H1 (cell line): ENCODE measurements around the gene TRIM56. TPM values are rescaled to one million over a fixed set of nuclear protein-coding genes. Genes with fewer than 3 reads are reported as not detected.
A peak's percentile ranks its signal among the peaks of the same experiment; 100 is the strongest.

Experiments
- CTCF ChIA-PET: fragments of 300-600 bp; sonication (Branson Sonifier 250); formaldehyde crosslinking; loops from one replicate; lab custom pipeline; 2021; ENCODE audit not compliant: partially characterized antibody; lab: Charles Lee
- POLR2A ChIA-PET: fragments of 300-600 bp; sonication (Branson Sonifier 250); formaldehyde crosslinking; loops from one replicate; lab custom pipeline; 2021; ENCODE audit warnings: inconsistent platforms; ENCODE audit not compliant: partially characterized antibody; lab: Charles Lee
- DNase-seq, 2 experiments: peaks; one replicate each; pipeline versions ENCODE4 v3.0.0 to v3.0.0-alpha.2; 2010 to 2022; ENCODE audit warnings: low spot score in 2 of 2, low read depth in 1 of 2, mixed read lengths in 1 of 2
- FAIRE-seq: peaks from 2 replicates; lab custom pipeline; 2011; peaks lifted over from hg19 to GRCh38; lab: Jason Lieb, UNC
- H2AFZ ChIP-seq: 2 replicates; pipeline ENCODE4 v1.8.1; 2012; ENCODE audit warnings: low read length, inconsistent platforms
- H2AK5ac ChIP-seq: 2 replicates; pipeline ENCODE4 v1.6.1; 2013; ENCODE audit warnings: low read depth, low read length
- H2BK120ac ChIP-seq: replicated peaks from 2 replicates; pipeline ENCODE3; 2013; ENCODE audit warnings: low read depth, low read length, inconsistent platforms
- H2BK12ac ChIP-seq: 2 replicates; pipeline ENCODE4 v1.6.1; 2013; ENCODE audit warnings: low read depth, low read length
- H2BK15ac ChIP-seq: 2 replicates; pipeline ENCODE4 v1.6.1; 2013; ENCODE audit warnings: low read length
- H2BK20ac ChIP-seq: 2 replicates; pipeline ENCODE4 v1.6.1; 2013; ENCODE audit warnings: low read length
- H2BK5ac ChIP-seq: 2 replicates; pipeline ENCODE4 v1.6.1; 2013; ENCODE audit warnings: low read depth, low read length
- H3K14ac ChIP-seq: 2 replicates; pipeline ENCODE4 v1.6.1; 2013; ENCODE audit warnings: inconsistent platforms; ENCODE audit not compliant: insufficient read length
- H3K18ac ChIP-seq: 2 replicates; pipeline ENCODE4 v1.6.1; 2013; ENCODE audit warnings: low read length; ENCODE audit errors: extremely low read depth
- H3K23ac ChIP-seq: 2 replicates; pipeline ENCODE4 v1.6.1; 2013; ENCODE audit warnings: inconsistent platforms; ENCODE audit not compliant: insufficient read length
- H3K23me2 ChIP-seq: 2 replicates; pipeline ENCODE4 v1.6.1; 2013; ENCODE audit warnings: low read depth, low read length
- H3K27ac ChIP-seq: 2 replicates; pipeline ENCODE4 v1.6.1; 2011; ENCODE audit warnings: low read depth, low read length, inconsistent platforms
- H3K27me3 ChIP-seq, 4 experiments: replicated peaks in 1 of 4; 1 replicate in 1 of 4; 2 replicates in 3 of 4; pipeline versions ENCODE4 v1.6.1 to v1.8.1; 2011 to 2013; ENCODE audit warnings: low read length in 3 of 4, mild to moderate bottlenecking in 3 of 4, inconsistent platforms in 2 of 4, mixed read lengths in 2 of 4, moderate library complexity in 1 of 4; ENCODE audit not compliant: control insufficient read depth in 3 of 4, insufficient read depth in 3 of 4; ENCODE audit errors: extremely low read depth in 1 of 4
- H3K36me3 ChIP-seq, 4 experiments: 2 replicates each; pipeline versions ENCODE4 v1.6.1 to v1.8.1; 2011 to 2013; ENCODE audit warnings: mild to moderate bottlenecking in 4 of 4, low read length in 3 of 4, moderate library complexity in 2 of 4, control low read depth in 1 of 4, inconsistent platforms in 1 of 4; ENCODE audit not compliant: insufficient read depth in 4 of 4, control insufficient read depth in 2 of 4
- H3K4ac ChIP-seq: replicated peaks from 2 replicates; pipeline ENCODE3; 2013; ENCODE audit warnings: low read length, low read depth, mixed read lengths, inconsistent platforms; ENCODE audit not compliant: insufficient read length
- H3K4me1 ChIP-seq, 4 experiments: replicated peaks in 1 of 4; 1 replicate in 1 of 4; 2 replicates in 3 of 4; pipeline versions ENCODE4 v1.6.1 to v1.8.1; 2011 to 2013; ENCODE audit warnings: low read length in 3 of 4, inconsistent platforms in 2 of 4, mixed read lengths in 1 of 4; ENCODE audit not compliant: insufficient read depth in 4 of 4, control insufficient read depth in 3 of 4
- H3K4me2 ChIP-seq, 2 experiments: 2 replicates each; pipeline versions ENCODE4 v1.6.1 to v1.8.1; 2011 to 2013; ENCODE audit warnings: low read depth in 2 of 2, low read length in 2 of 2, control low read depth in 1 of 2, inconsistent platforms in 1 of 2, mild to moderate bottlenecking in 1 of 2; ENCODE audit not compliant: insufficient read depth in 1 of 2
- H3K4me3 ChIP-seq, 4 experiments: fragments of 200-600, 300-600 bp in 1 of 4; sonication (generic), shearing (Covaris generic), sonication (Bioruptor Twin) in 1 of 4; 2 replicates each; pipeline versions ENCODE4 v1.5.1 to v1.8.1; 2011 to 2016; ENCODE audit warnings: low read length in 4 of 4, low read depth in 3 of 4, control low read depth in 2 of 4, inconsistent platforms in 2 of 4, mild to moderate bottlenecking in 2 of 4, mixed read lengths in 1 of 4, moderate library complexity in 1 of 4; ENCODE audit not compliant: insufficient read depth in 2 of 4; ENCODE audit errors: extremely low read depth in 1 of 4
- H3K56ac ChIP-seq: replicated peaks from 2 replicates; pipeline ENCODE3; 2013; ENCODE audit warnings: low read depth, mild to moderate bottlenecking, mixed read lengths, low read length, inconsistent platforms; ENCODE audit not compliant: insufficient read length
- H3K79me1 ChIP-seq: 2 replicates; pipeline ENCODE4 v1.6.1; 2013; ENCODE audit warnings: low read depth, low read length, control low read depth
- H3K79me2 ChIP-seq, 2 experiments: 2 replicates each; pipeline versions ENCODE4 v1.6.1 to v1.8.1; 2012 to 2013; ENCODE audit warnings: low read length in 2 of 2, mild to moderate bottlenecking in 2 of 2, inconsistent platforms in 1 of 2; ENCODE audit not compliant: insufficient read depth in 2 of 2, control insufficient read depth in 1 of 2
- H3K9ac ChIP-seq, 4 experiments: replicated peaks in 1 of 4; 1 replicate in 1 of 4; 2 replicates in 3 of 4; pipeline versions ENCODE4 v1.6.1 to v1.8.1; 2011 to 2013; ENCODE audit warnings: low read depth in 3 of 4, low read length in 3 of 4, control low read depth in 2 of 4, mild to moderate bottlenecking in 2 of 4, moderate library complexity in 2 of 4, inconsistent platforms in 1 of 4; ENCODE audit errors: extremely low read depth in 1 of 4
- H3K9me3 ChIP-seq, 2 experiments: 2 replicates each; pipeline versions ENCODE4 v1.6.1 to v1.8.1; 2012 to 2013; ENCODE audit warnings: mild to moderate bottlenecking in 2 of 2, moderate library complexity in 2 of 2, control low read depth in 1 of 2, inconsistent platforms in 1 of 2, low read depth in 1 of 2, low read length in 1 of 2, mixed read lengths in 1 of 2; ENCODE audit not compliant: insufficient read depth in 2 of 2
- H4K20me1 ChIP-seq, 2 experiments: replicated peaks in 1 of 2; 2 replicates each; pipeline versions ENCODE3 to v1.8.1; 2011 to 2013; ENCODE audit warnings: inconsistent platforms in 2 of 2, low read length in 2 of 2, mild to moderate bottlenecking in 1 of 2; ENCODE audit not compliant: insufficient read depth in 2 of 2, control insufficient read depth in 1 of 2
- H4K5ac ChIP-seq: 2 replicates; pipeline ENCODE4 v1.6.1; 2013; ENCODE audit warnings: low read length, low read depth, mixed read lengths, inconsistent platforms; ENCODE audit not compliant: insufficient read length
- H4K8ac ChIP-seq: 2 replicates; pipeline ENCODE4 v1.8.0; 2013; ENCODE audit warnings: mild to moderate bottlenecking, moderate library complexity, low read length, inconsistent platforms; ENCODE audit not compliant: insufficient read depth; ENCODE audit errors: extremely low read depth
- H4K91ac ChIP-seq: replicated peaks from 2 replicates; pipeline ENCODE3; 2013; ENCODE audit warnings: low read length, mixed read lengths, inconsistent platforms; ENCODE audit not compliant: insufficient read length
- BRCA1 ChIP-seq: IDR thresholded peaks from 2 replicates; pipeline ENCODE4 v1.6.1; 2012; ENCODE audit warnings: low read depth, low read length, improper control_type of control experiment
- JUND ChIP-seq: IDR thresholded peaks from 2 replicates; pipeline ENCODE4 v1.6.1; 2011; ENCODE audit warnings: mild to moderate bottlenecking, improper control_type of control experiment, low read length
- SP1 ChIP-seq: IDR thresholded peaks from 2 replicates; pipeline ENCODE4 v1.6.1; 2011; ENCODE audit warnings: low read depth, low read length
- TEAD4 ChIP-seq: IDR thresholded peaks from 2 replicates; pipeline ENCODE4 v1.6.1; 2012; ENCODE audit warnings: low read depth, low read length, inconsistent platforms, mixed read lengths
- YY1 ChIP-seq: IDR thresholded peaks from 2 replicates; pipeline ENCODE4 v1.6.1; 2011; ENCODE audit warnings: low read depth, mild to moderate bottlenecking, low read length
- WGBS, 2 experiments: shearing (Covaris generic) in 1 of 2; methylation state at CpG; one replicate each; pipeline versions ENCODE4 v1.1.6 to v1.1.7; 2013 to 2015; ENCODE audit warnings: low lambda C conversion rate in 2 of 2, mixed read lengths in 2 of 2, inconsistent platforms in 1 of 2, low coverage in 1 of 2, missing lambda C conversion rate in 1 of 2; ENCODE audit not compliant: insufficient replicate concordance in 2 of 2, insufficient coverage in 1 of 2, insufficient read length in 1 of 2; ENCODE audit errors: extremely low coverage in 1 of 2, missing lambda C conversion rate in 1 of 2; 5-methylcytosine and 5-hydroxymethylcytosine counted together
- polyA plus RNA-seq, 7 experiments: library from polyadenylated mRNA; depleted of rRNA in 3 of 7; stranded (reverse) in 5 of 7; unstranded in 2 of 7; fragments of >200 nt in 5 of 7; fragments of 200-250 nt in 2 of 7; gene quantifications; 1 replicate in 5 of 7; 2 replicates in 1 of 7; 4 replicates in 1 of 7; pipeline versions ENCODE4 v1.2.1 to v1.2.3, GENCODE V29; 2011 to 2013; ENCODE audit warnings: missing spikeins in 2 of 7, mixed read lengths in 2 of 7
- total RNA-seq: library from RNA; stranded (reverse); fragmentation: NEBNext Ultra II Directional; extraction: Animal tissue kit (Norgen Biotek cat#: 25700); gene quantifications from 2 replicates; pipeline ENCODE4 v1.2.1, GENCODE V29; 2021
- TF ChIP-seq, protein P1 (sequence below): IDR thresholded peaks from 2 replicates; pipeline ENCODE4 v1.6.1; 2012; ENCODE audit warnings: inconsistent platforms

The TRIM56 gene
- total and polyA plus RNA-seq, 2 of the 8 experiments (the other 6 are each of a cell fraction or from before 2014, with no cell fraction given): 2.0 to 17.5 TPM

GRCh38 chr7:101121991-101122932 is 37.0 kb downstream of the TRIM56 start:
- Histone ChIP-seq H3K36me3 (no peaks in the 10 kb centered on the region), H3K79me1 (no peaks in the 10 kb centered on the region), H3K9ac (0 out of 7 replicates have a peak overlapping the region, but pooled peaks of 1 of the 4 experiments have one; percentile 25), H2BK15ac (no peak overlapping the region), H3K27ac (0 out of 2 replicates have a peak overlapping the region, but pooled peaks have one; percentile 22)
- POLR2A ChIA-PET: interaction anchor here (0.6 to 2.1 kb wide), 12 partner anchors 11 to 123 kb away, joined by 3 to 8 read pairs (median 3); partner anchors contain the start of gene FIS1
- CTCF ChIA-PET: interaction anchor here (0.7 to 8.3 kb wide), 9 partner anchors 9 to 270 kb away, joined by 3 to 80 read pairs (median 3); partner anchors contain the start of genes MUC17 and SLC12A9
- TF ChIP-seq, protein P1, sequence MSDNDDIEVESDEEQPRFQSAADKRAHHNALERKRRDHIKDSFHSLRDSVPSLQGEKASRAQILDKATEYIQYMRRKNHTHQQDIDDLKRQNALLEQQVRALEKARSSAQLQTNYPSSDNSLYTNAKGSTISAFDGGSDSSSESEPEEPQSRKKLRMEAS: 0 out of 2 replicates have a peak, but pooled peaks have one; percentile 15
- TF ChIP-seq YY1 (0 out of 2 replicates have a peak, but pooled peaks have one; percentile 20), TEAD4 (peak; percentile 91), JUND (peak; percentile 73), SP1 (0 out of 2 replicates have a peak, but pooled peaks have one; percentile 32), BRCA1 (no peak)
- TF ChIP-seq, all 59 proteins: peak for 5
- DNase-seq: peak in 1 of 2 experiments; percentile 70
- H3K23me2 ChIP-seq: no peaks in the 10 kb centered on the region; the same call in 1 of the 2 replicates
- peak overlapping the region; percentile 80; the same call in 1 of the 2 replicates for H2AFZ ChIP-seq
- no peaks in the 10 kb centered on the region for H4K20me1 ChIP-seq
- H2BK120ac ChIP-seq: peak overlapping the region; percentile 82
- no peak for FAIRE-seq
- 0 out of 8 replicates have a peak overlapping the region, but pooled peaks of 1 of the 4 experiments have one; percentile 10 for H3K4me3 ChIP-seq
- H3K4me2 ChIP-seq: no peak overlapping the region; a peak in 1 of 4 replicates
- no peaks in the 10 kb centered on the region for H3K79me2 ChIP-seq
- no peak overlapping the region; the same call in 1 of the 2 replicates for H4K8ac ChIP-seq
- H2AK5ac ChIP-seq: no peak overlapping the region; the same call in 1 of the 2 replicates
- peak overlapping the region; percentile 90; the same call in 1 of the 2 replicates for H2BK12ac ChIP-seq
- peak overlapping the region; percentile 93 for H3K18ac ChIP-seq
- H2BK20ac ChIP-seq: peak overlapping the region; percentile 98; the same call in 1 of the 2 replicates
- peak overlapping the region; percentile 88; the same call in 1 of the 2 replicates for H2BK5ac ChIP-seq
- peak overlapping the region; percentile 95 for H4K91ac ChIP-seq
- H3K27me3 ChIP-seq: no peaks in the 10 kb centered on the region; a peak in 1 of 7 replicates
- H3K56ac ChIP-seq: peak overlapping the region; percentile 83
- WGBS, 2 experiments: 48% methylated on average over 13 of the region's 17 CpGs; no CpG with 5 or more reads in 1 of the 2 experiments
- H4K5ac ChIP-seq: peak overlapping the region; percentile 2
- no peak overlapping the region for H3K14ac ChIP-seq
- H3K9me3 ChIP-seq: peaks cover 0 to 4% of the 10 kb centered on the region in 2 experiments; a peak in 1 of 4 replicates
- peaks cover 8 to 19% (median 13%) of the 10 kb centered on the region in 4 experiments for H3K4me1 ChIP-seq
- H3K4ac ChIP-seq: no peak overlapping the region
- H3K23ac ChIP-seq: no peak overlapping the region
